H9 (cell line): ENCODE measurements around the gene TRHDE. TPM values are rescaled to one million over a fixed set of nuclear protein-coding genes. Genes with fewer than 3 reads are reported as not detected.

Source experiments
- DNase-seq: peaks from one replicate; pipeline ENCODE4 v3.0.0-alpha.2; 2017
- H2AFZ ChIP-seq: one replicate; pipeline ENCODE4 v1.6.1; 2013; ENCODE audit warnings: mild to moderate bottlenecking, low read length, control low read depth, moderate library complexity
- H2AK5ac ChIP-seq: 2 replicates; pipeline ENCODE4 v1.6.1; 2013; ENCODE audit warnings: low read length, control low read depth, mixed read lengths; ENCODE audit not compliant: insufficient read length
- H2BK120ac ChIP-seq: one replicate; pipeline ENCODE4 v1.6.1; 2013; ENCODE audit warnings: low read depth, mild to moderate bottlenecking, low read length, control low read depth, inconsistent platforms; ENCODE audit not compliant: poor library complexity, severe bottlenecking
- H2BK12ac ChIP-seq: 2 replicates; pipeline ENCODE4 v1.6.1; 2013; ENCODE audit warnings: low read length, control low read depth, mixed read lengths, low read depth; ENCODE audit not compliant: insufficient read length
- H2BK15ac ChIP-seq: 2 replicates; pipeline ENCODE4 v1.6.1; 2013; ENCODE audit warnings: low read depth, low read length, control low read depth
- H2BK20ac ChIP-seq: one replicate; pipeline ENCODE4 v1.6.1; 2013; ENCODE audit warnings: low read depth, mild to moderate bottlenecking, low read length, control low read depth, inconsistent platforms; ENCODE audit not compliant: poor library complexity, severe bottlenecking
- H2BK5ac ChIP-seq: 2 replicates; pipeline ENCODE4 v1.6.1; 2013; ENCODE audit warnings: low read length, control low read depth, mixed read lengths; ENCODE audit not compliant: insufficient read length
- H3K14ac ChIP-seq: 2 replicates; pipeline ENCODE4 v1.6.1; 2013; ENCODE audit warnings: low read length, control low read depth; ENCODE audit not compliant: insufficient read depth
- H3K18ac ChIP-seq: 2 replicates; pipeline ENCODE4 v1.6.1; 2013; ENCODE audit warnings: low read depth, mild to moderate bottlenecking, mixed read lengths, low read length, control low read depth; ENCODE audit not compliant: insufficient read length
- H3K23ac ChIP-seq: 2 replicates; pipeline ENCODE4 v1.6.1; 2013; ENCODE audit warnings: low read length, control low read depth, mixed read lengths, low read depth; ENCODE audit not compliant: insufficient read length
- H3K23me2 ChIP-seq: 2 replicates; pipeline ENCODE4 v1.6.1; 2013; ENCODE audit warnings: low read depth, mild to moderate bottlenecking, mixed read lengths, low read length, control low read depth; ENCODE audit not compliant: insufficient read length, poor library complexity, severe bottlenecking
- H3K27ac ChIP-seq: 2 replicates; pipeline ENCODE4 v1.5.1; 2013; ENCODE audit warnings: low read length, control low read depth, mixed read lengths, low read depth; ENCODE audit not compliant: insufficient read length
- H3K27me3 ChIP-seq: 2 replicates; pipeline ENCODE4 v1.6.1; 2013; ENCODE audit warnings: low read length, control low read depth, inconsistent platforms; ENCODE audit not compliant: insufficient read depth
- H3K4ac ChIP-seq: 2 replicates; pipeline ENCODE4 v1.6.1; 2013; ENCODE audit warnings: low read depth, mild to moderate bottlenecking, control low read depth, inconsistent platforms, low read length, moderate library complexity
- H3K4me1 ChIP-seq: 2 replicates; pipeline ENCODE4 v1.6.1; 2013; ENCODE audit warnings: low read length, control low read depth, inconsistent platforms; ENCODE audit not compliant: insufficient read depth
- H3K4me2 ChIP-seq: 2 replicates; pipeline ENCODE4 v1.6.1; 2013; ENCODE audit warnings: low read length, control low read depth, mixed read lengths; ENCODE audit not compliant: insufficient read length, insufficient read depth
- H3K56ac ChIP-seq: 2 replicates; pipeline ENCODE4 v1.6.1; 2013; ENCODE audit warnings: low read depth, mild to moderate bottlenecking, mixed read lengths, low read length, control low read depth; ENCODE audit not compliant: insufficient read length
- H3K79me1 ChIP-seq: 2 replicates; pipeline ENCODE4 v1.6.1; 2013; ENCODE audit warnings: low read depth, mild to moderate bottlenecking, moderate library complexity, low read length, control low read depth, inconsistent platforms; ENCODE audit not compliant: insufficient read depth, poor library complexity, severe bottlenecking
- H3K79me2 ChIP-seq: 2 replicates; pipeline ENCODE4 v1.6.1; 2013; ENCODE audit warnings: low read length, control low read depth, inconsistent platforms; ENCODE audit not compliant: insufficient read depth
- H3K9ac ChIP-seq: 2 replicates; pipeline ENCODE4 v1.6.1; 2013; ENCODE audit warnings: low read length, control low read depth, mixed read lengths; ENCODE audit not compliant: insufficient read length; ENCODE audit errors: extremely low read depth
- H3K9me3 ChIP-seq: one replicate; pipeline ENCODE4 v1.6.1; 2013; ENCODE audit warnings: low read depth, low read length, inconsistent platforms; ENCODE audit not compliant: control insufficient read depth
- H3T11ph ChIP-seq: one replicate; pipeline ENCODE4 v1.6.1; 2013; ENCODE audit warnings: mild to moderate bottlenecking, low read length, control low read depth, inconsistent platforms
- H4K20me1 ChIP-seq: one replicate; pipeline ENCODE4 v1.6.1; 2013; ENCODE audit not compliant: control insufficient read depth, insufficient read length, insufficient read depth
- H4K5ac ChIP-seq: 2 replicates; pipeline ENCODE4 v1.6.1; 2013; ENCODE audit warnings: low read depth, mild to moderate bottlenecking, mixed read lengths, low read length, control low read depth; ENCODE audit not compliant: insufficient read length
- H4K8ac ChIP-seq: replicated peaks from 2 replicates; pipeline ENCODE4 v1.6.1; 2013; ENCODE audit warnings: low read length, control low read depth, mixed read lengths, low read depth; ENCODE audit not compliant: insufficient read length
- H4K91ac ChIP-seq: 2 replicates; pipeline ENCODE4 v1.6.1; 2013; ENCODE audit warnings: low read depth, mild to moderate bottlenecking, moderate library complexity, mixed read lengths, low read length, control low read depth; ENCODE audit not compliant: insufficient read length
- H3K27ac Mint-ChIP-seq, 3 experiments: 2 replicates in 2 of 3; 3 replicates in 1 of 3; pipeline ENCODE4 v1.8.0; 2020 to 2021; ENCODE audit warnings: mixed read lengths in 3 of 3, mild to moderate bottlenecking in 1 of 3, moderate library complexity in 1 of 3
- H3K27me3 Mint-ChIP-seq: 2 replicates; pipeline ENCODE4 v1.8.0; 2021; ENCODE audit warnings: low read depth, mild to moderate bottlenecking, moderate library complexity, mixed read lengths
- H3K36me3 Mint-ChIP-seq, 3 experiments: 2 replicates in 2 of 3; 3 replicates in 1 of 3; pipeline ENCODE4 v1.8.0; 2020 to 2021; ENCODE audit warnings: low read depth in 3 of 3, mixed read lengths in 3 of 3; ENCODE audit not compliant: insufficient read depth in 1 of 3
- H3K4me1 Mint-ChIP-seq, 2 experiments: 2 replicates each; pipeline ENCODE4 v1.8.0; 2020; ENCODE audit warnings: mixed read lengths in 2 of 2
- H3K4me3 Mint-ChIP-seq, 2 experiments: 2 replicates in 1 of 2; 3 replicates in 1 of 2; pipeline ENCODE4 v1.8.0; 2020 to 2021; ENCODE audit warnings: mild to moderate bottlenecking in 2 of 2, mixed read lengths in 2 of 2, moderate library complexity in 1 of 2
- H3K9me3 Mint-ChIP-seq, 2 experiments: 2 replicates in 1 of 2; 3 replicates in 1 of 2; pipeline ENCODE4 v1.8.0; 2020; ENCODE audit warnings: mild to moderate bottlenecking in 2 of 2, mixed read lengths in 2 of 2, moderate library complexity in 1 of 2
- WGBS: extraction: QIAGEN DNeasy Blood & Tissue Kit; methylation state at CpG from one replicate; pipeline ENCODE4 v1.1.7; 2013; ENCODE audit warnings: missing lambda C conversion rate, low lambda C conversion rate, mixed read lengths; ENCODE audit not compliant: insufficient read length; ENCODE audit errors: extremely low coverage; 5-methylcytosine and 5-hydroxymethylcytosine counted together
- total RNA-seq: library from RNA; stranded (reverse); gene quantifications from 2 replicates; pipeline ENCODE4 v1.2.1, GENCODE V29; 2021
- TF ChIP-seq, protein P1 (sequence below): fragments of 200-600 bp; sonication (generic); conservative IDR thresholded peaks from 3 replicates; pipeline ENCODE4 v1.8.0; 2021; ENCODE audit warnings: antibody characterized with exemption, mild to moderate bottlenecking

The TRHDE gene
- total RNA-seq, 1 experiment from 2014 or later = 1.0 TPM

DNA sequence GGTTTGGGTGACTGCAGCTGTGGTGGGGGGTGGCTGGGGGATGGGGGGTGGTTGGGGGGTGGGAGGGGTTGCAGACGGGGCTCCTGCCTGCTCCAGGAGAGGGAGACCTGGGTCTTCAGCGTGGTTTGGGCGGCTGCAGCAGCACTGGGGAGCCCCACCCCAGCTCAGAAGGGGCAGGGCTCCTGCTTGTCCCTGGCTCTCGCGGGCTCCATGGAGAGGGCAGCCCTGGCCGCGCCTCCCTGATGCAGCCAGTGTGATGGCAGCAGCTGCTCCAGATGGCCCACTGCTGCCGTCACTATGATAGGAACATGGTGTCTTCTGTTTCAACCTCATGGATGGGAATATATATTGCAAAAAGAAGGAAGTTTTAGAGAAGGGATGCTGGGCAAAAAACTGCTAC is 22.9 kb downstream of the TRHDE start:
- H3K23me2 ChIP-seq = no peaks in the 10 kb centered on the region
- H2BK12ac ChIP-seq = no peak overlapping the region
- H3K9ac ChIP-seq = no peak overlapping the region
- no peaks in the 10 kb centered on the region; a peak in 1 of 5 replicates for H3K9me3 Mint-ChIP-seq
- H2AK5ac ChIP-seq = no peak overlapping the region
- no peak overlapping the region for H3K56ac ChIP-seq
- H4K5ac ChIP-seq = no peak overlapping the region
- H3K9me3 ChIP-seq = no peaks in the 10 kb centered on the region
- H3K27me3 ChIP-seq = no peaks in the 10 kb centered on the region
- no peak overlapping the region for H3K27ac ChIP-seq
- H3K27me3 Mint-ChIP-seq = no peaks in the 10 kb centered on the region
- H2BK5ac ChIP-seq = no peak overlapping the region
- H2AFZ ChIP-seq = no peak overlapping the region
- H3K4me1 ChIP-seq = no peaks in the 10 kb centered on the region
- no peak overlapping the region for H3K27ac Mint-ChIP-seq
- H2BK120ac ChIP-seq = no peak overlapping the region
- H3K79me1 ChIP-seq = no peaks in the 10 kb centered on the region
- no peak overlapping the region for H3K4me3 Mint-ChIP-seq
- WGBS = no CpG with 5 or more reads among the region's 8 CpGs
- no peak overlapping the region for H2BK20ac ChIP-seq
- TF ChIP-seq, protein P1, sequence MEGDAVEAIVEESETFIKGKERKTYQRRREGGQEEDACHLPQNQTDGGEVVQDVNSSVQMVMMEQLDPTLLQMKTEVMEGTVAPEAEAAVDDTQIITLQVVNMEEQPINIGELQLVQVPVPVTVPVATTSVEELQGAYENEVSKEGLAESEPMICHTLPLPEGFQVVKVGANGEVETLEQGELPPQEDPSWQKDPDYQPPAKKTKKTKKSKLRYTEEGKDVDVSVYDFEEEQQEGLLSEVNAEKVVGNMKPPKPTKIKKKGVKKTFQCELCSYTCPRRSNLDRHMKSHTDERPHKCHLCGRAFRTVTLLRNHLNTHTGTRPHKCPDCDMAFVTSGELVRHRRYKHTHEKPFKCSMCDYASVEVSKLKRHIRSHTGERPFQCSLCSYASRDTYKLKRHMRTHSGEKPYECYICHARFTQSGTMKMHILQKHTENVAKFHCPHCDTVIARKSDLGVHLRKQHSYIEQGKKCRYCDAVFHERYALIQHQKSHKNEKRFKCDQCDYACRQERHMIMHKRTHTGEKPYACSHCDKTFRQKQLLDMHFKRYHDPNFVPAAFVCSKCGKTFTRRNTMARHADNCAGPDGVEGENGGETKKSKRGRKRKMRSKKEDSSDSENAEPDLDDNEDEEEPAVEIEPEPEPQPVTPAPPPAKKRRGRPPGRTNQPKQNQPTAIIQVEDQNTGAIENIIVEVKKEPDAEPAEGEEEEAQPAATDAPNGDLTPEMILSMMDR = no peak
- no peak overlapping the region for H3K14ac ChIP-seq
- H4K91ac ChIP-seq = no peak overlapping the region
- no peak overlapping the region for H4K8ac ChIP-seq
- no peaks in the 10 kb centered on the region for H4K20me1 ChIP-seq
- no peak overlapping the region for H2BK15ac ChIP-seq
- no peak overlapping the region for H3K4ac ChIP-seq
- no peaks in the 10 kb centered on the region for H3K4me1 Mint-ChIP-seq
- no peak overlapping the region for H3K23ac ChIP-seq
- H3K36me3 Mint-ChIP-seq = no peaks in the 10 kb centered on the region
- H3K18ac ChIP-seq = no peak overlapping the region
- no peak overlapping the region for H3T11ph ChIP-seq
- H3K4me2 ChIP-seq = no peak overlapping the region
- H3K79me2 ChIP-seq = no peaks in the 10 kb centered on the region
- no peak for DNase-seq
